Endothelial cell of umbilical vein (primary cell): Measurements from ENCODE around the gene LRRC41. TPM values are rescaled to one million over a fixed set of nuclear protein-coding genes. Genes with fewer than 3 reads are reported as not detected.

Experiments
- BruUV-seq: library from RNA; stranded (reverse); fragments of 400-500 nt; replicated peaks from 2 replicates; lab custom pipeline; 2021; lab: Mats Ljungman, UMichigan
- CTCF ChIA-PET: fragments of 300-600, 350-600 bp; sonication (Branson Sonifier 250); formaldehyde crosslinking; loops from one replicate; lab custom pipeline; 2021; ENCODE audit warnings: antibody characterized with exemption, inconsistent platforms; lab: Charles Lee
- POLR2A ChIA-PET: fragments of 300-600, 350-600 bp; sonication (Branson Sonifier 250); formaldehyde crosslinking; loops from one replicate; lab custom pipeline; 2021; ENCODE audit warnings: antibody characterized with exemption, inconsistent platforms; lab: Charles Lee
- DNase-seq: peaks from one replicate; pipeline ENCODE4 v3.0.0-alpha.2; 2011; ENCODE audit warnings: low read depth, low spot score
- FAIRE-seq: peaks from 2 replicates; lab custom pipeline; 2011; peaks lifted over from hg19 to GRCh38; lab: Jason Lieb, UNC
- H2AFZ ChIP-seq: 2 replicates; pipeline ENCODE4 v1.6.0; 2012; ENCODE audit warnings: low read depth, low read length, control low read depth, inconsistent platforms
- H3K27ac ChIP-seq: 2 replicates; pipeline ENCODE4 v1.5.1; 2011; ENCODE audit warnings: low read depth, mild to moderate bottlenecking, control low read depth, low read length, moderate library complexity; ENCODE audit not compliant: insufficient read depth
- H3K27me3 ChIP-seq, 2 experiments: 2 replicates each; pipeline versions ENCODE4 v1.6.0 to v1.6.1; 2011; ENCODE audit warnings: low read length in 2 of 2, mixed read lengths in 1 of 2; ENCODE audit not compliant: control insufficient read depth in 2 of 2, insufficient read depth in 2 of 2
- H3K36me3 ChIP-seq, 2 experiments: 2 replicates in 1 of 2; 3 replicates in 1 of 2; pipeline ENCODE4 v1.5.1; 2011; ENCODE audit warnings: low read length in 2 of 2, mild to moderate bottlenecking in 1 of 2, moderate library complexity in 1 of 2; ENCODE audit not compliant: control insufficient read depth in 2 of 2, insufficient read depth in 2 of 2; ENCODE audit errors: extremely low read depth in 1 of 2
- H3K4me1 ChIP-seq: 3 replicates; pipeline ENCODE4 v1.5.1; 2011; ENCODE audit warnings: mild to moderate bottlenecking, low read length; ENCODE audit not compliant: control insufficient read depth, insufficient read depth; ENCODE audit errors: extremely low read depth
- H3K4me2 ChIP-seq: 2 replicates; pipeline ENCODE4 v1.6.1; 2011; ENCODE audit warnings: low read length, control low read depth, mixed read lengths; ENCODE audit not compliant: insufficient read depth
- H3K4me3 ChIP-seq, 3 experiments: fragments of 200-600 bp in 1 of 3; sonication (generic), shearing (Covaris generic) in 1 of 3; replicated peaks in 1 of 3; 2 replicates each; pipeline ENCODE4 v1.5.1; 2011 to 2016; ENCODE audit warnings: control low read depth in 3 of 3, low read length in 3 of 3, mild to moderate bottlenecking in 2 of 3, inconsistent platforms in 1 of 3, low read depth in 1 of 3, moderate library complexity in 1 of 3; ENCODE audit not compliant: insufficient read depth in 1 of 3
- H3K79me2 ChIP-seq: 2 replicates; pipeline ENCODE4 v1.6.0; 2012; ENCODE audit warnings: low read length, inconsistent platforms; ENCODE audit not compliant: control insufficient read depth, insufficient read depth
- H3K9ac ChIP-seq: replicated peaks from 2 replicates; pipeline ENCODE3; 2011; ENCODE audit warnings: low read length, control low read depth; ENCODE audit not compliant: insufficient read depth; ENCODE audit errors: extremely low read depth
- H3K9me1 ChIP-seq: replicated peaks from 3 replicates; pipeline ENCODE4 v1.6.0; 2011; ENCODE audit warnings: mild to moderate bottlenecking, low read length; ENCODE audit not compliant: control insufficient read depth, insufficient read depth; ENCODE audit errors: extremely low read depth
- H3K9me3 ChIP-seq: replicated peaks from 2 replicates; pipeline ENCODE4 v1.5.1; 2012; ENCODE audit warnings: low read length, inconsistent platforms; ENCODE audit not compliant: control insufficient read depth, insufficient read depth
- H4K20me1 ChIP-seq: replicated peaks from 2 replicates; pipeline ENCODE3; 2011; ENCODE audit warnings: mild to moderate bottlenecking, low read length; ENCODE audit not compliant: control insufficient read depth, insufficient read depth; ENCODE audit errors: extremely low read depth
- EZH2 ChIP-seq: IDR thresholded peaks from 2 replicates; pipeline ENCODE4 v1.6.1; 2012; ENCODE audit warnings: borderline replicate concordance, low read depth, mild to moderate bottlenecking, moderate library complexity, low read length, inconsistent platforms; ENCODE audit not compliant: severe bottlenecking
- FOS ChIP-seq: IDR thresholded peaks from 2 replicates; pipeline ENCODE4 v1.6.1; 2011; ENCODE audit warnings: mild to moderate bottlenecking, low read length, moderate library complexity, borderline replicate concordance; ENCODE audit not compliant: insufficient read depth
- GATA2 ChIP-seq: IDR thresholded peaks from 2 replicates; pipeline ENCODE4 v1.7.0; 2011; ENCODE audit warnings: low read depth, mild to moderate bottlenecking, moderate library complexity, mixed read lengths, low read length; ENCODE audit not compliant: insufficient read length, insufficient read depth
- JUN ChIP-seq: IDR thresholded peaks from 2 replicates; pipeline ENCODE4 v1.6.1; 2011; ENCODE audit warnings: borderline replicate concordance, low read depth; ENCODE audit not compliant: insufficient read length, insufficient read depth
- MYC ChIP-seq: IDR thresholded peaks from one replicate; pipeline ENCODE4 v1.6.1; 2011; ENCODE audit warnings: mild to moderate bottlenecking, low read depth, low read length
- POLR2A ChIP-seq: IDR thresholded peaks from 2 replicates; pipeline ENCODE4 v1.6.1; 2012; ENCODE audit warnings: low read depth, mild to moderate bottlenecking, control low read depth, low read length
- POLR2AphosphoS5 ChIP-seq: IDR thresholded peaks from 2 replicates; pipeline ENCODE4 v1.6.1; 2012; ENCODE audit warnings: low read depth, mild to moderate bottlenecking, control low read depth, low read length, moderate library complexity; ENCODE audit not compliant: insufficient read depth
- dilution Hi-C: fragments of 300-500 bp; cut with MboI; formaldehyde crosslinking; loops from one replicate; pipeline ENCODE4 v1.15.0; 2019; ENCODE audit warnings: low sequenced_read_pairs; ENCODE audit not compliant: extremely low pct_ligation_motif_present
- intact Hi-C: fragments of 100-400 bp; cut with micrococcal nuclease; formaldehyde crosslinking; loops from one replicate; pipeline ENCODE4 v1.10.0; 2022
- polyA plus RNA-seq, 4 experiments: library from polyadenylated mRNA; depleted of rRNA in 3 of 4; stranded (reverse) in 3 of 4; unstranded in 1 of 4; fragments of >200 nt; gene quantifications; 2 replicates each; pipeline versions ENCODE4 v1.2.1 to v1.2.3, GENCODE V29; 2011 to 2012; ENCODE audit warnings: missing spikeins in 1 of 4
- total RNA-seq: library from RNA; stranded (reverse); gene quantifications from 2 replicates; pipeline ENCODE4 v1.2.3, GENCODE V29; 2021
- TF ChIP-seq, protein P1 (sequence below), 2 donors: IDR thresholded peaks; 1 replicate in 1 of 2; 2 replicates in 1 of 2; pipeline ENCODE4 v1.5.1; 2011; ENCODE audit warnings: low read length in 2 of 2, mild to moderate bottlenecking in 2 of 2, moderate library complexity in 2 of 2, control low read depth in 1 of 2, inconsistent platforms in 1 of 2, low read depth in 1 of 2; ENCODE audit not compliant: insufficient read depth in 1 of 2; ENCODE audit errors: extremely low read depth in 1 of 2
- TF ChIP-seq, protein P2 (sequence below): IDR thresholded peaks from 2 replicates; pipeline ENCODE4 v1.6.1; 2011; ENCODE audit not compliant: insufficient read depth, insufficient read length

LRRC41 gene
- total and polyA plus RNA-seq, 2 donors (not counting 3 experiments of a cell fraction or from before 2014, with no cell fraction given), result 69.2 to 91.1 TPM

DNA sequence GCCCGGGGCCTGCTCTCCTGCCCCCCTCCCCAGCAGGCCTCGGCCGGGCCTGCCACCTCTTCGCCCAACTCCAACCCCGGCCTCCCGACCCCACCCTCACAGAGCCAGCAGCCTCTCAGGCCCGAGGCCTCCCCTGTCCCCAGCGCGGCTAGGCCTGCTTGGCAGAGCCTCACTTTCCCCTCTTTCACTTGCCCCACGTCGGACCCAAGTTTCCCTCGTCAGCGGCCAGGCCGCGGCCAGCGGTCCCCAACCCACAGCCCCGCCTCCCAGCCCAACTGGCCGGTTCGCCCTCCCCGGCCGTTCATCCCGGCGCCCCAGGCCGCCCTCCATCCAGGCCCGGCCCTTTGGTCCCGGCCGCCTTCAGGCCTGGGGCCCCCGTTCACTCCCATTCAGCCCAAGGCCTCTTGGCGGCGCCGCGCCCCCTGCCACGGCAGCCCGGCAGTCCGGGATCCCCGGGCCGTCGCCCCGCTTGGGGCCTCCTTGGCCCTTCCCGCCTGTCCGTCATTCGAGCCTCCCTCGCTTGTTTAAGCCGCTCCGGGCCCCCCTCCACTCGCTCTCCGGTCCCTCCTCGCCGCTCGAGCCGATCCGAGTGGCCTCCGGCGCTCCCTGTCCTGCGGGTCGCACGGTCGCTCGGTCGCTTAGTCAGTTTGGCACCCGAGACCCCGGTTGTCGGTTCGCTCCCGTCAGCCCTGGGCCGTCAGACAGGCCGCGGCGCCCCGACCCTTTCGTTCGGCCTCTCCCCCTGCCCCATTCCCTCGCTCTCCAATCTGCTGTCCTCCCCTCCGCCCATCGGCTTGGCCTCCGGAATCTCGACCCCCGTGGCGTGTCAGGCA, 1.4 kb downstream of the LRRC41 start:
- H3K9me1 ChIP-seq, result no peaks in the 10 kb centered on the region
- peak; percentile 65 for DNase-seq
- H2AFZ ChIP-seq, result peak overlapping the region; percentile 50
- TF ChIP-seq, protein P1, sequence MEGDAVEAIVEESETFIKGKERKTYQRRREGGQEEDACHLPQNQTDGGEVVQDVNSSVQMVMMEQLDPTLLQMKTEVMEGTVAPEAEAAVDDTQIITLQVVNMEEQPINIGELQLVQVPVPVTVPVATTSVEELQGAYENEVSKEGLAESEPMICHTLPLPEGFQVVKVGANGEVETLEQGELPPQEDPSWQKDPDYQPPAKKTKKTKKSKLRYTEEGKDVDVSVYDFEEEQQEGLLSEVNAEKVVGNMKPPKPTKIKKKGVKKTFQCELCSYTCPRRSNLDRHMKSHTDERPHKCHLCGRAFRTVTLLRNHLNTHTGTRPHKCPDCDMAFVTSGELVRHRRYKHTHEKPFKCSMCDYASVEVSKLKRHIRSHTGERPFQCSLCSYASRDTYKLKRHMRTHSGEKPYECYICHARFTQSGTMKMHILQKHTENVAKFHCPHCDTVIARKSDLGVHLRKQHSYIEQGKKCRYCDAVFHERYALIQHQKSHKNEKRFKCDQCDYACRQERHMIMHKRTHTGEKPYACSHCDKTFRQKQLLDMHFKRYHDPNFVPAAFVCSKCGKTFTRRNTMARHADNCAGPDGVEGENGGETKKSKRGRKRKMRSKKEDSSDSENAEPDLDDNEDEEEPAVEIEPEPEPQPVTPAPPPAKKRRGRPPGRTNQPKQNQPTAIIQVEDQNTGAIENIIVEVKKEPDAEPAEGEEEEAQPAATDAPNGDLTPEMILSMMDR (IDR thresholded peaks at IDR 0.05; ENCODE audit: extremely low read depth in 1 of 2, insufficient read depth in 1 of 2, low read depth in 1 of 2, low read length in 2 of 2), result peak in 1 of 2 donors; percentile 35
- TF ChIP-seq POLR2AphosphoS5, result peak; percentile 11
- TF ChIP-seq EZH2, result no peak
- no peak for TF ChIP-seq FOS
- TF ChIP-seq MYC, result no peak
- TF ChIP-seq, protein P2, sequence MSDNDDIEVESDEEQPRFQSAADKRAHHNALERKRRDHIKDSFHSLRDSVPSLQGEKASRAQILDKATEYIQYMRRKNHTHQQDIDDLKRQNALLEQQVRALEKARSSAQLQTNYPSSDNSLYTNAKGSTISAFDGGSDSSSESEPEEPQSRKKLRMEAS, result no peak
- no peak for TF ChIP-seq JUN
- peak; percentile 17 for TF ChIP-seq POLR2A
- TF ChIP-seq GATA2, result no peak
- H3K9me3 ChIP-seq, result no peaks in the 10 kb centered on the region
- no peak for FAIRE-seq
- no TSS peak for BruUV-seq
- dilution Hi-C loops (no loop called here), intact Hi-C loops (loop anchor here (2.0 to 5.0 kb wide), 2 partner anchors 55 to 170 kb away; partner anchors contain the start of genes PIK3R3 and RAD54L)
- peak overlapping the region; percentile 81 for H3K27ac ChIP-seq
- peak overlapping the region; percentile 94 for H3K4me2 ChIP-seq
- CTCF ChIA-PET, result interaction anchor here (1.0 to 1.6 kb wide), 2 partner anchors 33 to 57 kb away, joined by 4 to 5 read pairs; no protein-coding TSS in a partner anchor
- H3K4me3 ChIP-seq, result peak overlapping the region; percentile 73 to 94 (median 84)
- POLR2A ChIA-PET, result no interaction called here
- H3K4me1 ChIP-seq, result peaks cover 20% of the 10 kb centered on the region
- H4K20me1 ChIP-seq, result no peaks in the 10 kb centered on the region
- H3K9ac ChIP-seq, result peak overlapping the region; percentile 97
- H3K27me3 ChIP-seq, result no peaks in the 10 kb centered on the region
- peaks cover 6 to 7% of the 10 kb centered on the region in 2 experiments for H3K36me3 ChIP-seq
- peaks cover 83% of the 10 kb centered on the region for H3K79me2 ChIP-seq
